Right lobe of liver (tissue), 6 donors: ENCODE measurements around the gene KHNYN. TPM values are rescaled to one million over a fixed set of nuclear protein-coding genes. Genes with fewer than 3 reads are reported as not detected.

Source experiments
- ATAC-seq, 4 donors: fragments of 200-7000 bp; cut with Tn5 transposase; one replicate each; pipeline ENCODE4 v1.9.1; 2020; ENCODE audit warnings: mild to moderate bottlenecking in 4 of 4, moderate library complexity in 4 of 4
- DNase-seq, 3 donors: peaks; one replicate each; pipeline ENCODE4 v3.0.0-alpha.2; 2020
- H3K27ac ChIP-seq, 3 donors: fragments of 200-600 bp; one replicate each; pipeline ENCODE4 v1.8.0; 2022
- H3K27me3 ChIP-seq, 2 donors: fragments of 200-600 bp; one replicate each; pipeline ENCODE4 v1.8.0; 2022
- H3K36me3 ChIP-seq, 4 donors: fragments of 200-600 bp; sonication (generic) in 1 of 4; one replicate each; pipeline versions ENCODE4 v1.5.1 to v1.8.0; 2017 to 2022; ENCODE audit warnings: control low read depth in 1 of 4
- H3K4me1 ChIP-seq, 4 donors: fragments of 200-600 bp; sonication (generic) in 1 of 4; one replicate each; pipeline versions ENCODE4 v1.5.1 to v1.8.0; 2017 to 2022; ENCODE audit warnings: control low read depth in 1 of 4
- H3K4me3 ChIP-seq, 3 donors: fragments of 200-600 bp; one replicate each; pipeline ENCODE4 v1.8.0; 2022
- H3K9me3 ChIP-seq, 4 donors: fragments of 200-600 bp; sonication (generic) in 1 of 4; one replicate each; pipeline versions ENCODE4 v1.5.1 to v1.8.0; 2017 to 2022; ENCODE audit warnings: control low read depth in 1 of 4
- POLR2A ChIP-seq: fragments of 450-650 bp; IDR thresholded peaks from one replicate; pipeline ENCODE4 v1.6.1; 2017; ENCODE audit warnings: antibody characterized with exemption, mild to moderate bottlenecking
- WGBS: methylation state at CpG from one replicate; pipeline ENCODE4 v1.1.6; 2018; ENCODE audit warnings: low coverage, low lambda C conversion rate; ENCODE audit not compliant: insufficient coverage; ENCODE audit errors: missing lambda C conversion rate; 5-methylcytosine and 5-hydroxymethylcytosine counted together
- intact Hi-C, 2 donors: fragments of 100-400 bp; cut with DNase I; formaldehyde crosslinking; loops; one replicate each; pipeline versions ENCODE4 v1.11.2 to v1.14.1; 2022
- total RNA-seq, 6 experiments: library from RNA; depleted of rRNA in 2 of 6; stranded (reverse); fragments of >200 nt in 2 of 6; fragmentation: NEBNext Ultra II Directional in 3 of 6; extraction: Animal tissue kit (Norgen Biotek cat#: 25700) in 3 of 6; gene quantifications; one replicate each; pipeline versions ENCODE4 v1.1.0 to v1.2.4, GENCODE V29; 2016 to 2023
- TF ChIP-seq, protein P1 (sequence below), 4 donors: fragments of 200-600 bp in 3 of 4; fragments of 450-650 bp in 1 of 4; IDR thresholded peaks; one replicate each; pipeline versions ENCODE4 v1.5.1 to v1.8.0; 2016 to 2022; ENCODE audit warnings: antibody characterized with exemption in 4 of 4, mild to moderate bottlenecking in 2 of 4
- donor health status: DM: no; HTN: yes; CAD: no.
- donor health status: DM: no; HTN: no; CAD: no.
- donor health status: DM: no; HTN: no; CAD: no.
- donor health status: DM: no; HTN: yes; CAD: no.
- donor health status: DM: no; HTN: yes; CAD: no.

The KHNYN gene
- total RNA-seq, 6 experiments from 2014 or later = 19.6 to 24.9 (median 21.4) TPM

DNA sequence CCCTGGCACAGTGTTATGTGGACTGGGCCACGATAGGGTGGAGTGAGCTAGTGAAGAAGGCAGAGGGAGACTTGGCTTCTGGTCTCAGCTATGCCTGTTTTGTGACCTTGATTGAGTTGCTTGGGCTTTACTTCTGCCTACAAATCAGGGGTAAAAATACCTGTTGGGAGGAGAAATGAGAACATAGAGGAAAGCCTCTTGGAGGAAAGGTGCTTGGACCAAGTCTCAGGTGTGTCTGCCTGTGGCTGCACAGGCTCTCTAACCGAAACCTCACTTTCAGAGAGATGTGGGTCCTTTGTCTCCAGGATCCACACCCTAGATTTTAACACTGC lies 7.9 kb downstream of the KHNYN start:
- peaks cover 0 to 66% (median 22%) of the 10 kb centered on the region in 4 donors for H3K36me3 ChIP-seq
- WGBS = 29% methylated on average over 1 of the region's 2 CpGs

GRCh38 chr14:24438223-24439097 lies 8.7 kb downstream of the KHNYN start:
- H3K27me3 ChIP-seq = no peaks in the 10 kb centered on the region
- no peak overlapping the region for H3K27ac ChIP-seq
- ATAC-seq (no peak), DNase-seq (no peak)
- H3K4me1 ChIP-seq = peaks cover 0 to 15% (median 4%) of the 10 kb centered on the region in 4 donors
- H3K4me3 ChIP-seq = no peak overlapping the region
- TF ChIP-seq, protein P1, sequence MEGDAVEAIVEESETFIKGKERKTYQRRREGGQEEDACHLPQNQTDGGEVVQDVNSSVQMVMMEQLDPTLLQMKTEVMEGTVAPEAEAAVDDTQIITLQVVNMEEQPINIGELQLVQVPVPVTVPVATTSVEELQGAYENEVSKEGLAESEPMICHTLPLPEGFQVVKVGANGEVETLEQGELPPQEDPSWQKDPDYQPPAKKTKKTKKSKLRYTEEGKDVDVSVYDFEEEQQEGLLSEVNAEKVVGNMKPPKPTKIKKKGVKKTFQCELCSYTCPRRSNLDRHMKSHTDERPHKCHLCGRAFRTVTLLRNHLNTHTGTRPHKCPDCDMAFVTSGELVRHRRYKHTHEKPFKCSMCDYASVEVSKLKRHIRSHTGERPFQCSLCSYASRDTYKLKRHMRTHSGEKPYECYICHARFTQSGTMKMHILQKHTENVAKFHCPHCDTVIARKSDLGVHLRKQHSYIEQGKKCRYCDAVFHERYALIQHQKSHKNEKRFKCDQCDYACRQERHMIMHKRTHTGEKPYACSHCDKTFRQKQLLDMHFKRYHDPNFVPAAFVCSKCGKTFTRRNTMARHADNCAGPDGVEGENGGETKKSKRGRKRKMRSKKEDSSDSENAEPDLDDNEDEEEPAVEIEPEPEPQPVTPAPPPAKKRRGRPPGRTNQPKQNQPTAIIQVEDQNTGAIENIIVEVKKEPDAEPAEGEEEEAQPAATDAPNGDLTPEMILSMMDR (IDR thresholded peaks at IDR 0.05) = no peak
- TF ChIP-seq POLR2A = no peak
- intact Hi-C loops = loop anchor here in 1 of 2 donors (5.0 kb wide), 1 partner anchor 106 kb away; no protein-coding TSS in a partner anchor
- WGBS = 51% methylated on average over 8 of the region's 9 CpGs
- H3K9me3 ChIP-seq = no peaks in the 10 kb centered on the region
- H3K36me3 ChIP-seq = peaks cover 0 to 58% (median 19%) of the 10 kb centered on the region in 4 donors

More for the DNA sequence above, 7.9 kb downstream of the KHNYN start:
- H3K4me3 ChIP-seq = no peak overlapping the region
- no peaks in the 10 kb centered on the region for H3K9me3 ChIP-seq
- H3K27ac ChIP-seq = peak overlapping the region in 1 of 3 donors; percentile 42
- no peak for ATAC-seq
- DNase-seq = no peak
- no peaks in the 10 kb centered on the region for H3K27me3 ChIP-seq
- TF ChIP-seq POLR2A = no peak
- TF ChIP-seq, protein P1 (IDR thresholded peaks at IDR 0.05) = no peak
- peaks cover 0 to 11% (median 4%) of the 10 kb centered on the region in 4 donors for H3K4me1 ChIP-seq
- intact Hi-C loops = loop anchor here in 1 of 2 donors (5.0 kb wide), 1 partner anchor 105 kb away; no protein-coding TSS in a partner anchor

- no peak for TF ChIP-seq POLR2A
- TF ChIP-seq, protein P1 (IDR thresholded peaks at IDR 0.05) = no peak
- Histone ChIP-seq H3K27me3 (no peaks in the 10 kb centered on the region), H3K27ac (no peak overlapping the region), H3K9me3 (no peaks in the 10 kb centered on the region), H3K36me3 (peaks cover 0 to 50% (median 17%) of the 10 kb centered on the region in 4 donors), H3K4me3 (no peak overlapping the region), H3K4me1 (peaks cover 0 to 17% (median 4%) of the 10 kb centered on the region in 4 donors)
- intact Hi-C loops = loop anchor here in 1 of 2 donors (5.0 kb wide), 1 partner anchor 107 kb away; no protein-coding TSS in a partner anchor
- WGBS = 77% methylated on average over 1 of the region's 1 CpG
- DNase-seq (no peak), ATAC-seq (no peak)
These were observed 9.5 kb downstream of the KHNYN start for GRCh38 chr14:24439257-24439656.

DNA sequence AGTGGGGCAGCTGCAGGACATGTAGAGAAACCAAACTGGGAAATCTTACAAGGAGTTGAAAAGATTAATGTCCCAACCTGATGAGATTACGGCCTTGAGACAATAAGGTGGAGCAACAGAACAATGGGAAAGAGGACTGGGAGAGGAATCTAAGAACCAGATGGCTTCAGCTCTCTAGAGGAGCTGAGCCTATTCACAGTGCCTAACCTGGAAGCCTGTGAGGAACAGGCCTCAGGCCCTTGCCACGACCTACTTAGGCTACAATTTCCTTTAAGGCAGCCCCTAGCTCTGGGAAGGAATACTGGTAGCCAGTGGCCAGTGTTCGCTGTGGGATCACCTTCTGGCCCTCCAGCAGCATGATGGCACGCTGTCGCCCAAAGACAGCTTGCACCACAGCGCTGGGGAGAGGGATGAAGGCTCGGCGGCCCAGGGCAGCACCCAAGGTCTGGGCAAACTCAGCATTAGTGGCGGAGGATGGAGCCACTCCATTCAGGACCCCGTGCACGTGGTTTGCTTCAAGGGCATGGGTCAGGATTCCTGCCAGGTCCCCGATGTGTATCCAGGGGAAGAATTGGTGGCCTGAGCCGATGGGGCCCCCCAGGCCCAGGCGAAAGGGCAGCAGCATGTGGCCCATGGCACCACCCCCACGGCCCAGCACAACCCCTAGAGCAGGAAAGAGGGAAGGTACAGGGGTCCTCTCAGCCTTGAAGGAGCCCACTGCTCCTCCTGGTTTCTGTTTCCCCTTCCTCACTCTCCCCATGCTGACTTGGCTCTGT lies 10.3 kb downstream of the KHNYN start:
- no peak overlapping the region for H3K4me3 ChIP-seq
- DNase-seq (no peak), ATAC-seq (no peak)
- H3K36me3 ChIP-seq = peaks cover 0 to 49% (median 17%) of the 10 kb centered on the region in 4 donors
- H3K4me1 ChIP-seq = peaks cover 0 to 17% (median 4%) of the 10 kb centered on the region in 4 donors
- 100% methylated on average over 3 of the region's 15 CpGs for whole genome bisulfite sequencing
- intact Hi-C loops = loop anchor here in 1 of 2 donors (5.0 kb wide), 1 partner anchor 108 kb away; no protein-coding TSS in a partner anchor
- TF ChIP-seq, protein P1 (IDR thresholded peaks at IDR 0.05) = no peak
- TF ChIP-seq POLR2A = no peak
- no peaks in the 10 kb centered on the region for H3K9me3 ChIP-seq
- no peaks in the 10 kb centered on the region for H3K27me3 ChIP-seq
- no peak overlapping the region for H3K27ac ChIP-seq
